GM12878 (cell line): ENCODE data around the gene MEOX1. TPM values are rescaled to one million over a fixed set of nuclear protein-coding genes. Genes with fewer than 3 reads are reported as not detected.

Source experiments
- ATAC-seq: fragments of 200-7000 bp; cut with Tn5 transposase; 3 replicates; pipeline ENCODE4 v1.9.1; 2020; ENCODE audit warnings: mild to moderate bottlenecking, moderate library complexity
- BruUV-seq: library from RNA; stranded (reverse); fragments of 400-500 nt; replicated peaks from 2 replicates; lab custom pipeline; 2021; lab: Mats Ljungman, UMichigan
- CTCF ChIA-PET: fragments of 300-600 bp; sonication (Branson Sonifier 250); formaldehyde crosslinking; extraction: SDS; loops from one replicate; lab custom pipeline; 2021; ENCODE audit warnings: inconsistent platforms; lab: Yijun Ruan, JAX
- POLR2A ChIA-PET: fragments of 350-600 bp; formaldehyde crosslinking; extraction: SDS; loops from one replicate; lab custom pipeline; 2021; ENCODE audit warnings: inconsistent platforms; lab: Charles Lee
- RAD21 ChIA-PET: fragments of 300-600 bp; sonication (Branson Sonifier 250); formaldehyde crosslinking; loops from one replicate; lab custom pipeline; 2023; ENCODE audit warnings: antibody characterized with exemption; ENCODE audit not compliant: unreplicated experiment; lab: Charles Lee
- SMC1A ChIA-PET: fragments of 300-600 bp; sonication (Branson Sonifier 250); formaldehyde crosslinking; loops from one replicate; lab custom pipeline; 2023; ENCODE audit not compliant: unreplicated experiment, uncharacterized antibody; lab: Charles Lee
- DNase-seq: peaks from one replicate; pipeline ENCODE4 v3.0.0-alpha.2; 2011; ENCODE audit warnings: low read depth, low spot score
- FAIRE-seq: peaks from 3 replicates; lab custom pipeline; 2011; peaks lifted over from hg19 to GRCh38; lab: Jason Lieb, UNC
- H2AFZ ChIP-seq: 2 replicates; pipeline ENCODE4 v1.6.0; 2011; ENCODE audit warnings: low read depth, low read length, control low read depth; ENCODE audit not compliant: control insufficient read depth
- H3K27ac ChIP-seq: 2 replicates; pipeline ENCODE4 v1.5.1; 2011; ENCODE audit warnings: control low read depth; ENCODE audit not compliant: control insufficient read depth, insufficient read depth
- H3K27me3 ChIP-seq, 2 experiments: replicated peaks in 1 of 2; 2 replicates each; pipeline versions ENCODE4 v1.6.0 to v1.6.1; 2011; ENCODE audit warnings: low read length in 1 of 2; ENCODE audit not compliant: control insufficient read depth in 2 of 2, insufficient read depth in 2 of 2
- H3K36me3 ChIP-seq, 2 experiments: 2 replicates each; pipeline ENCODE4 v1.5.1; 2011; ENCODE audit warnings: low read length in 1 of 2; ENCODE audit not compliant: control insufficient read depth in 2 of 2, insufficient read depth in 2 of 2
- H3K4me1 ChIP-seq: 2 replicates; pipeline ENCODE4 v1.6.1; 2011; ENCODE audit warnings: mild to moderate bottlenecking, low read length, moderate library complexity, mixed read lengths; ENCODE audit not compliant: control insufficient read depth, insufficient read depth
- H3K4me2 ChIP-seq: 2 replicates; pipeline ENCODE4 v1.6.0; 2011; ENCODE audit warnings: control low read depth; ENCODE audit not compliant: control insufficient read depth, insufficient read depth
- H3K4me3 ChIP-seq: fragments of 200-600 bp; sonication (generic); 2 replicates; pipeline ENCODE4 v1.5.1; 2016
- H3K79me2 ChIP-seq: 2 replicates; pipeline ENCODE4 v1.6.0; 2011; ENCODE audit warnings: low read length; ENCODE audit not compliant: control insufficient read depth, insufficient read depth
- H3K9ac ChIP-seq: 2 replicates; pipeline ENCODE4 v1.8.0; 2011; ENCODE audit warnings: low read length, control low read depth, mixed read lengths; ENCODE audit not compliant: control insufficient read depth, insufficient read depth
- H3K9me3 ChIP-seq: replicated peaks from 3 replicates; pipeline ENCODE4 v1.5.1; 2011; ENCODE audit warnings: mild to moderate bottlenecking, low read length; ENCODE audit not compliant: control insufficient read depth, insufficient read depth
- H4K20me1 ChIP-seq: 2 replicates; pipeline ENCODE4 v1.6.0; 2011; ENCODE audit not compliant: control insufficient read depth, insufficient read depth
- CEBPZ ChIP-seq: fragments of 150-350 bp; IDR thresholded peaks from 2 replicates; pipeline ENCODE4 v1.6.1; 2016; ENCODE audit warnings: low read depth, low read length
- CREM ChIP-seq: IDR thresholded peaks from 2 replicates; pipeline ENCODE4 v1.6.1; 2014; ENCODE audit warnings: antibody characterized with exemption, low read depth
- FOXM1 ChIP-seq: IDR thresholded peaks from 2 replicates; pipeline ENCODE4 v1.6.1; 2012; ENCODE audit warnings: low read depth, mild to moderate bottlenecking, inconsistent platforms, low read length, moderate library complexity
- HCFC1 ChIP-seq: fragments of 150-350 bp; IDR thresholded peaks from 2 replicates; pipeline ENCODE4 v1.6.1; 2014; ENCODE audit warnings: low read length
- KDM1A ChIP-seq: fragments of 200-600 bp; sonication (generic); IDR thresholded peaks from 2 replicates; pipeline ENCODE4 v1.6.1; 2016; ENCODE audit warnings: borderline replicate concordance
- POLR2AphosphoS5 ChIP-seq: IDR thresholded peaks from 2 replicates; pipeline ENCODE4 v1.6.1; 2011; ENCODE audit warnings: mild to moderate bottlenecking, low read length, inconsistent platforms
- POU2F2 ChIP-seq: IDR thresholded peaks from 3 replicates; pipeline ENCODE4 v1.6.1; 2011; ENCODE audit warnings: low read depth, mild to moderate bottlenecking, low read length, borderline replicate concordance
- RELA ChIP-seq: fragments of 450-650 bp; IDR thresholded peaks from 2 replicates; pipeline ENCODE4 v1.8.0; 2014; ENCODE audit warnings: borderline replicate concordance; ENCODE audit not compliant: partially characterized antibody
- TBL1XR1 ChIP-seq: IDR thresholded peaks from 2 replicates; pipeline ENCODE4 v1.6.1; 2012; ENCODE audit warnings: low read depth, low read length, improper control_type of control experiment
- YBX1 ChIP-seq: fragments of 450-650 bp; IDR thresholded peaks from 2 replicates; pipeline ENCODE4 v1.6.1; 2016; ENCODE audit warnings: antibody characterized with exemption
- WGBS: methylation state at CpG from one replicate; pipeline ENCODE4 v1.1.6; 2016; ENCODE audit warnings: low lambda C conversion rate; ENCODE audit not compliant: insufficient replicate concordance, insufficient coverage; ENCODE audit errors: missing lambda C conversion rate; 5-methylcytosine and 5-hydroxymethylcytosine counted together
- in situ Hi-C: fragments of 300-500 bp; cut with MboI; formaldehyde crosslinking; loops from 9 replicates; pipeline ENCODE4 v1.14.3; 2018; ENCODE audit warnings: mixed read lengths
- intact Hi-C: fragments of 100-400 bp; cut with micrococcal nuclease; formaldehyde crosslinking; loops from one replicate; pipeline ENCODE4 v1.14.2; 2022; ENCODE audit not compliant: unreplicated experiment
- polyA plus RNA-seq, 11 experiments: library from polyadenylated mRNA; depleted of rRNA in 4 of 11; unstranded in 6 of 11; stranded (reverse) in 5 of 11; fragments of >200 nt; fragmentation: Nextera tagmentation in 4 of 11; fragmentation: Illumina TruSeq in 1 of 11; extraction: Ambion mirVana in 4 of 11; extraction: Trizol in 1 of 11; gene quantifications; 1 replicate in 1 of 11; 2 replicates in 10 of 11; pipeline versions ENCODE4 v1.2.1 to v1.2.3, GENCODE V29; 2011 to 2016; ENCODE audit warnings: inconsistent platforms in 2 of 11, missing spikeins in 2 of 11, low read depth in 1 of 11
- total RNA-seq, 4 experiments: library from RNA; depleted of rRNA in 3 of 4; stranded (reverse); fragments of >200 nt in 3 of 4; fragmentation: Illumina TruSeq in 1 of 4; extraction: Trizol in 1 of 4; gene quantifications; 2 replicates each; pipeline versions ENCODE4 v1.2.1 to v1.2.3, GENCODE V29; 2013 to 2021
- TF ChIP-seq, protein P1 (sequence below): IDR thresholded peaks from 2 replicates; pipeline ENCODE4 v1.6.1; 2012; ENCODE audit warnings: low read depth, low read length, improper control_type of control experiment
- TF ChIP-seq, protein P2 (sequence below): IDR thresholded peaks from 2 replicates; pipeline ENCODE4 v1.6.1; 2012; ENCODE audit warnings: low read depth, low read length, improper control_type of control experiment

MEOX1 gene
- total and polyA plus RNA-seq, 10 of the 15 experiments (the other 5 are each of a cell fraction or from before 2014, with no cell fraction given): 0.19 to 9.4 (median 0.46) TPM

DNA sequence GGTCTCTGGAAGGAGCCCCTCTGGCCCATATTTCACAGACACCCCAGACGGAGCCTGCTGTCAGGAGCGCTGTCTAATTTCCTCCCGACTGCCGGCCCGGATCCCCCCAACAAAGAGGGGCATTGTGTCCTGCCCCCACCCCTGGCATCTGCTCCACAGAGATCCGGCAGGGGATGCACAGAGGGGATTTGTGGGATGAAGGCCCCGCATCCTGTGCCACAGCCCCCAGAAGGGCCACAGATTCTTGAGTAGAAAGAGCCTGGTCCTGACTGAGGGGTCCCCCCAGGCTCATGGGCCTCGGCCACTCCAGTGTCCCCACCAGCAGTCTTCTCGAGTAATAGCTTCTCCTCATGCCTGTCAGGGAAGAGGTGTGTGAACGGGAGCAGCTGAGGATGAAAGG lies 29.5 kb downstream of the MEOX1 start:
- intact Hi-C loops: no loop called here
- Histone ChIP-seq H3K9ac (no peak overlapping the region), H2AFZ (no peak overlapping the region), H3K27me3 (peaks cover 1 to 2% of the 10 kb centered on the region in 2 experiments; a peak in 3 of 4 replicates), H3K27ac (no peak overlapping the region), H3K9me3 (no peaks in the 10 kb centered on the region), H4K20me1 (no peaks in the 10 kb centered on the region), H3K4me2 (no peak overlapping the region), H3K4me3 (no peak overlapping the region), H3K36me3 (no peaks in the 10 kb centered on the region), H3K4me1 (no peaks in the 10 kb centered on the region), H3K79me2 (no peaks in the 10 kb centered on the region)
- CTCF ChIA-PET: interaction anchor here (1.2 kb wide), 1 partner anchor 55 kb away, joined by 3 read pairs; no protein-coding TSS in a partner anchor
- RAD21 ChIA-PET: interaction anchor here (0.9 kb wide), 1 partner anchor 41 kb away, joined by 3 read pairs; no protein-coding TSS in a partner anchor
- POLR2A ChIA-PET: no interaction called here
- 29% methylated on average over 10 of the region's 10 CpGs for WGBS
- in situ Hi-C loops: no loop called here
- ATAC-seq (no peak), FAIRE-seq (no peak), DNase-seq (no peak)
- SMC1A ChIA-PET: interaction anchor here (0.6 kb wide), 1 partner anchor 20 kb away, joined by 3 read pairs; no protein-coding TSS in a partner anchor
- no TSS peak for BruUV-seq
- TF ChIP-seq RELA (no peak), FOXM1 (no peak), TBL1XR1 (no peak), POU2F2 (no peak), CREM (no peak), YBX1 (no peak), CEBPZ (no peak), POLR2AphosphoS5 (no peak), HCFC1 (no peak), KDM1A (no peak)
- TF ChIP-seq, protein P1, sequence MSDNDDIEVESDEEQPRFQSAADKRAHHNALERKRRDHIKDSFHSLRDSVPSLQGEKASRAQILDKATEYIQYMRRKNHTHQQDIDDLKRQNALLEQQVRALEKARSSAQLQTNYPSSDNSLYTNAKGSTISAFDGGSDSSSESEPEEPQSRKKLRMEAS: no peak
- TF ChIP-seq, protein P2, sequence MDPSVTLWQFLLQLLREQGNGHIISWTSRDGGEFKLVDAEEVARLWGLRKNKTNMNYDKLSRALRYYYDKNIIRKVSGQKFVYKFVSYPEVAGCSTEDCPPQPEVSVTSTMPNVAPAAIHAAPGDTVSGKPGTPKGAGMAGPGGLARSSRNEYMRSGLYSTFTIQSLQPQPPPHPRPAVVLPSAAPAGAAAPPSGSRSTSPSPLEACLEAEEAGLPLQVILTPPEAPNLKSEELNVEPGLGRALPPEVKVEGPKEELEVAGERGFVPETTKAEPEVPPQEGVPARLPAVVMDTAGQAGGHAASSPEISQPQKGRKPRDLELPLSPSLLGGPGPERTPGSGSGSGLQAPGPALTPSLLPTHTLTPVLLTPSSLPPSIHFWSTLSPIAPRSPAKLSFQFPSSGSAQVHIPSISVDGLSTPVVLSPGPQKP: no peak
